ENCODE data around the gene KDM4E. TPM values are rescaled to one million over a fixed set of nuclear protein-coding genes. Genes with fewer than 3 reads are reported as not detected.

KDM4E gene
- total and polyA plus RNA-seq, 7 donors: not detected

DNA sequence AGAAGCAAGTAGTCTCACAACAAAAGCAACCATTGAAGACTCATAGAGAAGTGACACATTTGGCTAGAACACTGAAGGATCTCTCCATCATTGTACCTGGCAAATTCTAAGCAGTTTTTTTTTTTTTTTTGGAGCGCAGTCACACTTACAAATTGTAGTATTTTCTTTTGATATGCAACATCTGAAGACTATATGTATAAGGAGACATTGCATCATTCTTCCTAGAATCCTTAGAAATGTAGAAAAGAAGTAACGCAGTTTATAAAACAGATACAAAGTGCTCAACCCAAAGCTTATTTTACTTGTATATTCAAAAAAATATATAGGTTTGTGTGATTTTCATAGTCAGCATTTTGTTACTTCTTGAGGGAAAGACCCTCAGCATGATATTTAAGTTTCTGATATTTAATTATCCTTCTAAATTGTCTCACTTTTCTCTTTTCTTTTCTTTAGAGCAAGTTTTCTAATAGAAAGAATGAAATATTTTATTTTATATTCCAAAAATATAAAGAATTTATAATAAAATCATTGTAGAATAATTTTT lies 31.6 kb upstream of the KDM4E start:
- no peak for DNase-seq
- TF ChIP-seq, protein P1, sequence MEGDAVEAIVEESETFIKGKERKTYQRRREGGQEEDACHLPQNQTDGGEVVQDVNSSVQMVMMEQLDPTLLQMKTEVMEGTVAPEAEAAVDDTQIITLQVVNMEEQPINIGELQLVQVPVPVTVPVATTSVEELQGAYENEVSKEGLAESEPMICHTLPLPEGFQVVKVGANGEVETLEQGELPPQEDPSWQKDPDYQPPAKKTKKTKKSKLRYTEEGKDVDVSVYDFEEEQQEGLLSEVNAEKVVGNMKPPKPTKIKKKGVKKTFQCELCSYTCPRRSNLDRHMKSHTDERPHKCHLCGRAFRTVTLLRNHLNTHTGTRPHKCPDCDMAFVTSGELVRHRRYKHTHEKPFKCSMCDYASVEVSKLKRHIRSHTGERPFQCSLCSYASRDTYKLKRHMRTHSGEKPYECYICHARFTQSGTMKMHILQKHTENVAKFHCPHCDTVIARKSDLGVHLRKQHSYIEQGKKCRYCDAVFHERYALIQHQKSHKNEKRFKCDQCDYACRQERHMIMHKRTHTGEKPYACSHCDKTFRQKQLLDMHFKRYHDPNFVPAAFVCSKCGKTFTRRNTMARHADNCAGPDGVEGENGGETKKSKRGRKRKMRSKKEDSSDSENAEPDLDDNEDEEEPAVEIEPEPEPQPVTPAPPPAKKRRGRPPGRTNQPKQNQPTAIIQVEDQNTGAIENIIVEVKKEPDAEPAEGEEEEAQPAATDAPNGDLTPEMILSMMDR (IDR thresholded peaks at IDR 0.05): no peak
- 97 to 99% (median 97%) methylated on average over 2 of the region's 2 CpGs for WGBS, 3 donors

DNA sequence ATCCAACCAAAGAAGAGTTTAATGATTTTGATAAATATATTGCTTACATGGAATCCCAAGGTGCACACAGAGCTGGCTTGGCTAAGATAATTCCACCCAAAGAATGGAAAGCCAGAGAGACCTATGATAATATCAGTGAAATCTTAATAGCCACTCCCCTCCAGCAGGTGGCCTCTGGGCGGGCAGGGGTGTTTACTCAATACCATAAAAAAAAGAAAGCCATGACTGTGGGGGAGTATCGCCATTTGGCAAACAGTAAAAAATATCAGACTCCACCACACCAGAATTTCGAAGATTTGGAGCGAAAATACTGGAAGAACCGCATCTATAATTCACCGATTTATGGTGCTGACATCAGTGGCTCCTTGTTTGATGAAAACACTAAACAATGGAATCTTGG lies 27.6 kb upstream of the KDM4E start:
- no peak for ATAC-seq
- Histone ChIP-seq H3K4me1 (no peaks in the 10 kb centered on the region), H3K9me3 (no peaks in the 10 kb centered on the region), H3K36me3 (ENCODE audit: insufficient read depth in 1 of 2, low read depth in 1 of 2) (no peaks in the 10 kb centered on the region), H3K27me3 (ENCODE audit: insufficient read depth in 3 of 3, low read length in 2 of 3) (no peaks in the 10 kb centered on the region), H3K4me3 (no peak overlapping the region), H3K27ac (no peak overlapping the region)
- intact Hi-C loops (cut with DNase I): no loop called here
- TF ChIP-seq, protein P1 (IDR thresholded peaks at IDR 0.05): no peak
- no peak for DNase-seq
- WGBS, 3 donors: 92 to 93% (median 93%) methylated on average over 6 of the region's 6 CpGs

More for the DNA sequence above, 31.6 kb upstream of the KDM4E start:
- Histone ChIP-seq H3K9me3 (no peaks in the 10 kb centered on the region), H3K4me1 (no peaks in the 10 kb centered on the region), H3K4me3 (no peak overlapping the region), H3K36me3 (ENCODE audit: insufficient read depth in 1 of 2, low read depth in 1 of 2) (no peaks in the 10 kb centered on the region), H3K27ac (no peak overlapping the region), H3K27me3 (ENCODE audit: insufficient read depth in 3 of 3, low read length in 2 of 3) (no peaks in the 10 kb centered on the region)
- ATAC-seq: no peak
- intact Hi-C loops (cut with DNase I): no loop called here

DNA sequence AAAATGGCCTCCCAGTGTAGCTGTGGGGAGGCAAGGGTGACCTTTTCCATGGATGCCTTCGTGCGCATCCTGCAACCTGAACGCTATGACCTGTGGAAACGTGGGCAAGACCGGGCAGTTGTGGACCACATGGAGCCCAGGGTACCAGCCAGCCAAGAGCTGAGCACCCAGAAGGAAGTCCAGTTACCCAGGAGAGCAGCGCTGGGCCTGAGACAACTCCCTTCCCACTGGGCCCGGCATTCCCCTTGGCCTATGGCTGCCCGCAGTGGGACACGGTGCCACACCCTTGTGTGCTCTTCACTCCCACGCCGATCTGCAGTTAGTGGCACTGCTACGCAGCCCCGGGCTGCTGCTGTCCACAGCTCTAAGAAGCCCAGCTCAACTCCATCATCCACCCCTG lies 26.8 kb upstream of the KDM4E start:
- 93 to 96% (median 94%) methylated on average over 13 of the region's 13 CpGs for whole genome bisulfite sequencing, 3 donors
- no peaks in the 10 kb centered on the region for H3K36me3 ChIP-seq (ENCODE audit: insufficient read depth in 1 of 2, low read depth in 1 of 2)
- DNase-seq: no peak
- ATAC-seq: no peak
- intact Hi-C loops (cut with DNase I): no loop called here
- no peaks in the 10 kb centered on the region for H3K27me3 ChIP-seq (ENCODE audit: insufficient read depth in 3 of 3, low read length in 2 of 3)
- H3K27ac ChIP-seq: no peak overlapping the region
- TF ChIP-seq, protein P1 (IDR thresholded peaks at IDR 0.05): no peak
- no peaks in the 10 kb centered on the region for H3K9me3 ChIP-seq
- H3K4me1 ChIP-seq: no peaks in the 10 kb centered on the region
- H3K4me3 ChIP-seq: no peak overlapping the region

DNA sequence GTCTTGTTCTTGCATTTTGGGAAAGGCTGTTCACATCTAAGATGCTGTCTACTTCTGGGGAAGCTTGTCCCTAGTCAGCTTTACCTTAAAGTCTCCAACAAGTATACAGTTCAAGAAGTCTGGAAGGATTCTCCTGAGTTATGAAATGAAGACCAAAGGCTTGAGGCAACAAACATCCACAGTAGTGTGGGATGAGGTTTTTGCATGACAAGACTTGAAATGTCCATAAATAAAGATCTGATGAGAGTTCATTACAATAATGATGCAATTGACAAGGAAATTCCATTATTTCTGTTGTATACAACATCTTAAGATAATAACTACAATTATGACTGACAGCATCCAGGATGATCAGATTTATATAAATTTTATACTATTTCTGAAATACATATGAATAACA lies 21.3 kb upstream of the KDM4E start:
- Histone ChIP-seq H3K27ac (no peak overlapping the region), H3K9me3 (peaks cover 5% of the 10 kb centered on the region), H3K4me3 (no peak overlapping the region), H3K36me3 (ENCODE audit: insufficient read depth in 1 of 2, low read depth in 1 of 2) (no peaks in the 10 kb centered on the region), H3K4me1 (no peaks in the 10 kb centered on the region), H3K27me3 (ENCODE audit: insufficient read depth in 3 of 3, low read length in 2 of 3) (no peaks in the 10 kb centered on the region)
- ATAC-seq (no peak), DNase-seq (no peak)
- intact Hi-C loops (cut with DNase I): no loop called here
- TF ChIP-seq, protein P1 (IDR thresholded peaks at IDR 0.05): no peak

DNA sequence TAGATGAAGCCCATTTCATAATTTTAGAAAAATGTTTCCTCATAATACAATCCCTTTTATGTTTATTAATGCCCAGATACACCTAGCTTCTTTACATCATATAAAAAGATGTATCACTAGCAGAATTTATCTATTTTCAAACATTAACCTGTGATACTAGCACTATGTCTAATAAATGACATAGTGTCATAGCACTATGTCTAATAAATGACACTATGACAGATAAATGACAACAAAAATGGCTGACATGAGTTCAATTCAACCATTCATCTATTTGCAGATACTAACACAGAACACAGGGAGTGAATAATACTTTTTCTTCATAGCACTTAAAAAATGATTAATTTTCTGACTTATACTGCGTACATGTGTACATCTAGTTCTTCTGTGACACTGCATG lies 19.4 kb upstream of the KDM4E start:
- TF ChIP-seq, protein P1 (IDR thresholded peaks at IDR 0.05): no peak
- Histone ChIP-seq H3K9me3 (peaks cover 5% of the 10 kb centered on the region), H3K27me3 (ENCODE audit: insufficient read depth in 3 of 3, low read length in 2 of 3) (no peaks in the 10 kb centered on the region), H3K27ac (no peak overlapping the region), H3K4me1 (no peaks in the 10 kb centered on the region), H3K4me3 (no peak overlapping the region), H3K36me3 (ENCODE audit: insufficient read depth in 1 of 2, low read depth in 1 of 2) (no peaks in the 10 kb centered on the region)
- ATAC-seq: no peak
- 76 to 88% (median 86%) methylated on average over 1 of the region's 1 CpG for WGBS, 3 donors
- intact Hi-C loops (cut with DNase I): no loop called here
- DNase-seq: no peak

Measured in psoas muscle (tissue), 8 donors.